HepG2 (cell line): ENCODE results near the gene HAPLN1. TPM values are rescaled to one million over a fixed set of nuclear protein-coding genes. Genes with fewer than 3 reads are reported as not detected.

ENCODE experiments used
- ATAC-seq: fragments of 200-7000 bp; cut with Tn5 transposase; 3 replicates; pipeline ENCODE4 v1.9.1; 2020; ENCODE audit warnings: mild to moderate bottlenecking, moderate library complexity
- BruUV-seq: library from RNA; stranded (reverse); fragments of 400-500 nt; replicated peaks from 2 replicates; lab custom pipeline; 2021; lab: Mats Ljungman, UMichigan
- CTCF ChIA-PET: fragments of 300-600 bp; formaldehyde crosslinking; extraction: SDS; loops from one replicate; lab custom pipeline; 2021; ENCODE audit warnings: low total read pairs, inconsistent platforms, low intra/inter-chr PET ratio; lab: Yijun Ruan, JAX
- POLR2A ChIA-PET: fragments of 350-600 bp; sonication (Branson Sonifier 250); formaldehyde crosslinking; loops from one replicate; lab custom pipeline; 2020; ENCODE audit warnings: antibody characterized with exemption, inconsistent platforms; lab: Yijun Ruan, JAX
- DNase-seq: peaks from one replicate; pipeline ENCODE4 v3.0.0-alpha.2; 2015; ENCODE audit warnings: low spot score
- FAIRE-seq: peaks from 3 replicates; lab custom pipeline; 2011; peaks lifted over from hg19 to GRCh38; lab: Jason Lieb, UNC
- H2AFZ ChIP-seq: one replicate; pipeline ENCODE4 v1.6.1; 2011; ENCODE audit warnings: low read length, inconsistent platforms
- H3K27ac ChIP-seq: fragments of 300-600 bp; 3 replicates; pipeline ENCODE4 v1.8.0; 2011; ENCODE audit warnings: mixed run types, mild to moderate bottlenecking, mixed read lengths, low read length, inconsistent platforms; ENCODE audit not compliant: insufficient read depth; ENCODE audit errors: extremely low read length
- H3K27me3 ChIP-seq, 2 experiments: fragments of 200-600 bp in 1 of 2; 2 replicates in 1 of 2; 3 replicates in 1 of 2; pipeline versions ENCODE4 v1.6.0 to v1.8.0; 2011; ENCODE audit warnings: low read length in 2 of 2, mild to moderate bottlenecking in 2 of 2, moderate library complexity in 2 of 2, inconsistent platforms in 1 of 2; ENCODE audit not compliant: insufficient read depth in 2 of 2, control insufficient read depth in 1 of 2
- H3K36me3 ChIP-seq, 2 experiments: fragments of 200-600 bp in 1 of 2; replicated peaks in 1 of 2; 2 replicates in 1 of 2; 3 replicates in 1 of 2; pipeline versions ENCODE4 v1.5.1 to v1.8.0; 2011; ENCODE audit warnings: low read length in 2 of 2, inconsistent platforms in 1 of 2; ENCODE audit not compliant: insufficient read depth in 2 of 2, control insufficient read depth in 1 of 2
- H3K4me1 ChIP-seq: 2 replicates; pipeline ENCODE4 v1.5.1; 2012; ENCODE audit warnings: low read length, inconsistent platforms; ENCODE audit not compliant: insufficient read depth
- H3K4me2 ChIP-seq: 2 replicates; pipeline ENCODE4 v1.6.0; 2011; ENCODE audit warnings: low read depth, low read length, inconsistent platforms
- H3K4me3 ChIP-seq, 3 experiments: fragments of 200-600 bp in 1 of 3; sonication (generic), shearing (Covaris generic) in 1 of 3; replicated peaks in 1 of 3; 2 replicates each; pipeline ENCODE4 v1.5.1; 2011 to 2016; ENCODE audit warnings: low read length in 3 of 3, inconsistent platforms in 2 of 3, low read depth in 2 of 3, mild to moderate bottlenecking in 2 of 3, control low read depth in 1 of 3, mixed read lengths in 1 of 3; ENCODE audit not compliant: insufficient read depth in 1 of 3
- H3K79me2 ChIP-seq: one replicate; pipeline ENCODE4 v1.6.1; 2011; ENCODE audit warnings: low read length, inconsistent platforms; ENCODE audit not compliant: insufficient read depth
- H3K9ac ChIP-seq: 2 replicates; pipeline ENCODE4 v1.6.0; 2011; ENCODE audit warnings: mild to moderate bottlenecking, low read depth, low read length, inconsistent platforms; ENCODE audit not compliant: insufficient read depth
- H3K9me3 ChIP-seq: 2 replicates; pipeline ENCODE4 v1.5.1; 2012; ENCODE audit warnings: mild to moderate bottlenecking, low read length
- H4K20me1 ChIP-seq: 2 replicates; pipeline ENCODE4 v1.6.0; 2011; ENCODE audit warnings: inconsistent platforms, mild to moderate bottlenecking, low read length, moderate library complexity; ENCODE audit not compliant: insufficient read depth
- RERE ChIP-seq: IDR thresholded peaks from 2 replicates; pipeline ENCODE4 v1.6.1; 2016; ENCODE audit warnings: low read depth, missing genetic modification reagents, missing compliant biosample characterization
- ZNF317 ChIP-seq: sonication (generic); formaldehyde crosslinking; IDR thresholded peaks from 2 replicates; pipeline ENCODE4 v1.5.0; 2020; ENCODE audit warnings: mild to moderate bottlenecking, missing genetic modification reagents
- WGBS: methylation state at CpG from one replicate; pipeline ENCODE4 v1.1.6; 2017; ENCODE audit warnings: low lambda C conversion rate; 5-methylcytosine and 5-hydroxymethylcytosine counted together
- in situ Hi-C: cut with HindIII; loops from 2 replicates; pipeline ENCODE4 v1.10.0; 2017; ENCODE audit warnings: low pct_unique_long_range_greater_than_20kb; ENCODE audit not compliant: extremely low pct_ligation_motif_present
- intact Hi-C: fragments of 100-400 bp; cut with micrococcal nuclease; formaldehyde crosslinking; loops from one replicate; pipeline ENCODE4 v1.10.0; 2022; ENCODE audit not compliant: unreplicated experiment
- polyA plus RNA-seq, 8 experiments: library from polyadenylated mRNA; depleted of rRNA in 3 of 8; stranded (reverse) in 7 of 8; unstranded in 1 of 8; fragments of >200 nt; fragmentation: Illumina TruSeq in 4 of 8; extraction: Trizol in 4 of 8; gene quantifications; 2 replicates each; pipeline versions ENCODE4 v1.2.1 to v1.2.3, GENCODE V29; 2011 to 2016; ENCODE audit warnings: low read depth in 4 of 8, missing spikeins in 1 of 8, mixed read lengths in 1 of 8; ENCODE audit not compliant: insufficient read depth in 1 of 8
- total RNA-seq, 5 experiments: library from RNA; depleted of rRNA; stranded (reverse); fragments of >200 nt; fragmentation: Illumina TruSeq; extraction: Trizol; gene quantifications; 2 replicates each; pipeline ENCODE4 v1.2.3, GENCODE V29; 2016; ENCODE audit warnings: low read depth in 1 of 5
- TF ChIP-seq, protein P1 (sequence below): sonication (generic); formaldehyde crosslinking; IDR thresholded peaks from 2 replicates; pipeline ENCODE4 v1.4.0; 2020; ENCODE audit warnings: missing genetic modification reagents

HAPLN1 gene
- total and polyA plus RNA-seq, 2 of the 13 experiments (the other 11 are each of a cell fraction or from before 2014, with no cell fraction given), result not detected

DNA sequence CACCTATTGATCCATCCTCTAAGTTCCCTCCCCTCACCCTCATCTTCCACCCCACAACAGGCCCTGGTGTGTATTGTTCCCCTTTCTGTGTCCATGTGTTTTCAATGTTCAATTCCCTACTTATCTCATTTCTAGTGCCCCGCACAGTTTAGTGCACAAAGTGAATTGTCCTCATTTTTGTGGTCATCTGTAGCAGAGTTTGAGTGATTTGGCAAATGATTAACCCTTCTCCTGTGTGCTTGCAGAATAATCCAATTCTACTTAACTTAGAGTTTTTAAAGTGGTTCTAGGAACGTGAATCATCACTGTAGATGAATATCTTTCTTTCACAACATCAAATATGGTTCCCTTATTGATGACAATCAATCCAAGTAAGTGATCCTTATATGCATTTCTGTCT, 6.3 kb upstream of the HAPLN1 start (continued):
- TF ChIP-seq, protein P1, sequence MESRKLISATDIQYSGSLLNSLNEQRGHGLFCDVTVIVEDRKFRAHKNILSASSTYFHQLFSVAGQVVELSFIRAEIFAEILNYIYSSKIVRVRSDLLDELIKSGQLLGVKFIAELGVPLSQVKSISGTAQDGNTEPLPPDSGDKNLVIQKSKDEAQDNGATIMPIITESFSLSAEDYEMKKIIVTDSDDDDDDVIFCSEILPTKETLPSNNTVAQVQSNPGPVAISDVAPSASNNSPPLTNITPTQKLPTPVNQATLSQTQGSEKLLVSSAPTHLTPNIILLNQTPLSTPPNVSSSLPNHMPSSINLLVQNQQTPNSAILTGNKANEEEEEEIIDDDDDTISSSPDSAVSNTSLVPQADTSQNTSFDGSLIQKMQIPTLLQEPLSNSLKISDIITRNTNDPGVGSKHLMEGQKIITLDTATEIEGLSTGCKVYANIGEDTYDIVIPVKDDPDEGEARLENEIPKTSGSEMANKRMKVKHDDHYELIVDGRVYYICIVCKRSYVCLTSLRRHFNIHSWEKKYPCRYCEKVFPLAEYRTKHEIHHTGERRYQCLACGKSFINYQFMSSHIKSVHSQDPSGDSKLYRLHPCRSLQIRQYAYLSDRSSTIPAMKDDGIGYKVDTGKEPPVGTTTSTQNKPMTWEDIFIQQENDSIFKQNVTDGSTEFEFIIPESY (CRISPR knock-in tag), result no peak

DNA sequence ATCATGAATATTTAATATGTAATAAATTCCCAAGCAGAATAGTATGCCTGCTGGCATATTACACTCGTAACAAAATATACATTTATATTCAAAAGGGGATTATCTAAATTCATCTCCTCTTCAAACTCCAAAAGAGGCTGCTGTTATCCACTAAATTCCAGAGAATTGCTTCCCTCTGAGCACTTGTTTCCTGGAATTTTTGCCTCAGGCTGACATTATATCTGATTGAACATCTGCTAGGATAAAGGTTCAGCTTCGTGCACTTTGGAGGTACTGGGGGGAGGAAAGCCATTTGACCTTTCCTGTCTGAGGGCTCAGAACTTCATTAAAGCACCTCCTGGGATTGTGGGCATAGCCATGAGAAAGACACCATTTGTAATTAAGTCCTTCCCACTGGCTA, 4.3 kb upstream of the HAPLN1 start:
- 15% methylated on average over 2 of the region's 2 CpGs for WGBS

More for the DNA sequence above, 4.3 kb upstream of the HAPLN1 start:
- CTCF ChIA-PET, result no interaction called here
- intact Hi-C loops (loop anchor here (5.0 kb wide), 1 partner anchor 52 kb away; no protein-coding TSS in a partner anchor), in situ Hi-C loops (loop anchor here (5.0 to 25.0 kb wide), 3 partner anchors 362 to 1312 kb away; no protein-coding TSS in a partner anchor)
- ATAC-seq (no peak), DNase-seq (no peak), FAIRE-seq (no peak)
- POLR2A ChIA-PET, result no interaction called here
- H3K79me2 ChIP-seq, result no peaks in the 10 kb centered on the region
- peaks cover 58% of the 10 kb centered on the region for H3K4me1 ChIP-seq
- no TSS peak for BruUV-seq
- no peak overlapping the region for H3K4me2 ChIP-seq
- H3K9me3 ChIP-seq, result no peaks in the 10 kb centered on the region
- TF ChIP-seq ZNF317 (CRISPR knock-in tag) (no peak), RERE (no peak)
- no peak overlapping the region for H2AFZ ChIP-seq
- H4K20me1 ChIP-seq, result no peaks in the 10 kb centered on the region
- no peak overlapping the region for H3K4me3 ChIP-seq
- H3K9ac ChIP-seq, result no peak overlapping the region
- peaks cover 7 to 21% of the 10 kb centered on the region in 2 experiments for H3K27me3 ChIP-seq
- H3K36me3 ChIP-seq, result no peaks in the 10 kb centered on the region
- no peak overlapping the region for H3K27ac ChIP-seq
